Neural progenitor cell (in vitro differentiated cells): ENCODE results near the gene PTCH1. TPM values are rescaled to one million over a fixed set of nuclear protein-coding genes. Genes with fewer than 3 reads are reported as not detected.

Source experiments
- DNase-seq: peaks from one replicate; pipeline ENCODE4 v3.0.0-alpha.2; 2016; ENCODE audit warnings: low spot score
- H2AFZ ChIP-seq: fragments of 200-600 bp; sonication (generic); replicated peaks from 2 replicates; pipeline ENCODE4 v1.6.1; 2016; ENCODE audit warnings: antibody characterized with exemption
- H3F3A ChIP-seq: fragments of 200-600 bp; sonication (generic); 2 replicates; pipeline ENCODE4 v1.6.1; 2016; ENCODE audit warnings: antibody characterized with exemption, low read depth
- H3K27ac ChIP-seq: fragments of 200-600 bp; sonication (generic); 2 replicates; pipeline ENCODE4 v1.5.1; 2016; ENCODE audit warnings: mild to moderate bottlenecking
- H3K27me3 ChIP-seq: fragments of 200-600 bp; sonication (generic); 2 replicates; pipeline ENCODE4 v1.6.1; 2016; ENCODE audit warnings: mild to moderate bottlenecking, moderate library complexity
- H3K36me3 ChIP-seq: fragments of 200-600 bp; sonication (generic); 2 replicates; pipeline ENCODE4 v1.5.1; 2016
- H3K4me1 ChIP-seq: fragments of 200-600 bp; sonication (generic); 2 replicates; pipeline ENCODE4 v1.6.1; 2016; ENCODE audit warnings: mixed run types
- H3K4me2 ChIP-seq: fragments of 200-600 bp; sonication (generic); 2 replicates; pipeline ENCODE4 v1.6.1; 2016
- H3K4me3 ChIP-seq: fragments of 200-600 bp; sonication (generic); 2 replicates; pipeline ENCODE4 v1.5.1; 2016
- H3K79me2 ChIP-seq: fragments of 200-600 bp; sonication (generic); 2 replicates; pipeline ENCODE4 v1.6.1; 2016; ENCODE audit warnings: low read depth
- H3K9ac ChIP-seq: fragments of 200-600 bp; sonication (generic); 2 replicates; pipeline ENCODE4 v1.6.1; 2016
- H3K9me3 ChIP-seq: fragments of 200-600 bp; sonication (generic); 2 replicates; pipeline ENCODE4 v1.5.1; 2016; ENCODE audit warnings: low read depth
- H4K20me1 ChIP-seq: fragments of 200-600 bp; sonication (generic); 2 replicates; pipeline ENCODE4 v1.6.1; 2016; ENCODE audit warnings: low read depth
- H3K27ac Mint-ChIP-seq: 3 replicates; pipeline ENCODE4 v1.8.0; 2021; ENCODE audit warnings: mixed read lengths
- H3K27me3 Mint-ChIP-seq: 2 replicates; pipeline ENCODE4 v1.8.0; 2022; ENCODE audit warnings: low read depth, mild to moderate bottlenecking, inconsistent platforms, moderate library complexity, mixed read lengths; ENCODE audit not compliant: insufficient read depth
- H3K36me3 Mint-ChIP-seq: 3 replicates; pipeline ENCODE4 v1.8.0; 2021; ENCODE audit warnings: mixed read lengths
- H3K4me1 Mint-ChIP-seq: 3 replicates; pipeline ENCODE4 v1.8.0; 2021; ENCODE audit warnings: mixed read lengths
- H3K4me3 Mint-ChIP-seq: 3 replicates; pipeline ENCODE4 v1.8.0; 2021; ENCODE audit warnings: mild to moderate bottlenecking, moderate library complexity, mixed read lengths
- H3K9me3 Mint-ChIP-seq: 3 replicates; pipeline ENCODE4 v1.8.0; 2020; ENCODE audit warnings: mixed read lengths
- EZH2 ChIP-seq: fragments of 200-600 bp; sonication (generic); IDR thresholded peaks from 2 replicates; pipeline ENCODE4 v1.6.1; 2017; ENCODE audit warnings: antibody characterized with exemption, mild to moderate bottlenecking, moderate library complexity
- EZH2phosphoT487 ChIP-seq: fragments of 200-600 bp; sonication (generic); IDR thresholded peaks from 2 replicates; pipeline ENCODE4 v1.6.1; 2017; ENCODE audit warnings: antibody characterized with exemption
- total RNA-seq: library from RNA; depleted of rRNA; stranded (reverse); fragments of >200 nt; gene quantifications from 2 replicates; pipeline ENCODE4 v1.2.3, GENCODE V29; 2015; ENCODE audit warnings: low replicate concordance
- TF ChIP-seq, protein P1 (sequence below): fragments of 200-600 bp; sonication (generic); IDR thresholded peaks from 2 replicates; pipeline ENCODE4 v1.5.1; 2017; ENCODE audit warnings: antibody characterized with exemption, mild to moderate bottlenecking

The PTCH1 gene
- total RNA-seq, 1 donor from 2014 or later, result 23.0 TPM

DNA sequence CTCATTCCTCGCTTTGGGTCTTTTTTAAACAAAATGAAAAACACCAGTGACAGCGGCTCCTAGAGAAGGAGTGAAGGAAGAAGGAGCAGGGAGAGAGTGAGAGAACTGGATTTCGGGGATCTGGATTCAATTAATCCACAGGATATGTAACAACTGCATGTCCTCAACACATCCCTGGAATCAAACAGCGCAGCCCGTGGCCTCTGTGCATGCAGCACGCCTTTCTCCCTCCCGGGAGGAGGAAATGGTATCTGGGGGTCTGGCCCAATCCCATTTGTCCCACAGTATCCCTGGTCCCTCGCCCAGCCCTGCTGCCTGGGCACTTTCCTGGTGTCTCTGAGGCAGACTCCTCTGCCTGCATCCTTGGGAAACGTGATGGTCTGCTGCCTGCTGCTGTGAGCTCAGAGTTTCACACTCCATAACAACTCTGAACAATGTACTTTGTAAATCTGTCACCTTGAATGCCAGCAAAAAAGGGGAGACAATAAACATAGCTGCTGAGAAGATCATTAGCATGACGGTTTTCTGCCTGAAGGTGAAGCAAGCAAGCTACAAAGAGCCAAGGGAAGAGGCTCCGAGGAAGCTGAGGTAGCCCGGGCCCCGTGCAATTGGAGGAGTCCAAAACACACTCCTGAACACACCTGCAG lies 56.1 kb downstream of the PTCH1 start:
- Histone ChIP-seq H3K9ac (no peak overlapping the region), H3K9me3 (no peaks in the 10 kb centered on the region), H4K20me1 (peaks cover 44% of the 10 kb centered on the region), H3K79me2 (no peaks in the 10 kb centered on the region), H3K27ac (no peak overlapping the region), H3K27me3 (no peaks in the 10 kb centered on the region), H3K4me3 (no peak overlapping the region), H3F3A (peaks cover 15% of the 10 kb centered on the region), H3K36me3 (peaks cover 4% of the 10 kb centered on the region), H3K4me1 (peaks cover 25% of the 10 kb centered on the region), H2AFZ (no peak overlapping the region), H3K4me2 (no peak overlapping the region)
- DNase-seq, result no peak
- Mint-ChIP-seq H3K9me3 (no peaks in the 10 kb centered on the region), H3K27me3 (no peaks in the 10 kb centered on the region), H3K4me1 (peaks cover 52% of the 10 kb centered on the region), H3K4me3 (peak overlapping the region; percentile 64), H3K27ac (peak overlapping the region; percentile 74), H3K36me3 (peaks cover 52% of the 10 kb centered on the region)
- TF ChIP-seq, protein P1, sequence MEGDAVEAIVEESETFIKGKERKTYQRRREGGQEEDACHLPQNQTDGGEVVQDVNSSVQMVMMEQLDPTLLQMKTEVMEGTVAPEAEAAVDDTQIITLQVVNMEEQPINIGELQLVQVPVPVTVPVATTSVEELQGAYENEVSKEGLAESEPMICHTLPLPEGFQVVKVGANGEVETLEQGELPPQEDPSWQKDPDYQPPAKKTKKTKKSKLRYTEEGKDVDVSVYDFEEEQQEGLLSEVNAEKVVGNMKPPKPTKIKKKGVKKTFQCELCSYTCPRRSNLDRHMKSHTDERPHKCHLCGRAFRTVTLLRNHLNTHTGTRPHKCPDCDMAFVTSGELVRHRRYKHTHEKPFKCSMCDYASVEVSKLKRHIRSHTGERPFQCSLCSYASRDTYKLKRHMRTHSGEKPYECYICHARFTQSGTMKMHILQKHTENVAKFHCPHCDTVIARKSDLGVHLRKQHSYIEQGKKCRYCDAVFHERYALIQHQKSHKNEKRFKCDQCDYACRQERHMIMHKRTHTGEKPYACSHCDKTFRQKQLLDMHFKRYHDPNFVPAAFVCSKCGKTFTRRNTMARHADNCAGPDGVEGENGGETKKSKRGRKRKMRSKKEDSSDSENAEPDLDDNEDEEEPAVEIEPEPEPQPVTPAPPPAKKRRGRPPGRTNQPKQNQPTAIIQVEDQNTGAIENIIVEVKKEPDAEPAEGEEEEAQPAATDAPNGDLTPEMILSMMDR, result no peak
- TF ChIP-seq EZH2 (no peak), EZH2phosphoT487 (no peak)

DNA sequence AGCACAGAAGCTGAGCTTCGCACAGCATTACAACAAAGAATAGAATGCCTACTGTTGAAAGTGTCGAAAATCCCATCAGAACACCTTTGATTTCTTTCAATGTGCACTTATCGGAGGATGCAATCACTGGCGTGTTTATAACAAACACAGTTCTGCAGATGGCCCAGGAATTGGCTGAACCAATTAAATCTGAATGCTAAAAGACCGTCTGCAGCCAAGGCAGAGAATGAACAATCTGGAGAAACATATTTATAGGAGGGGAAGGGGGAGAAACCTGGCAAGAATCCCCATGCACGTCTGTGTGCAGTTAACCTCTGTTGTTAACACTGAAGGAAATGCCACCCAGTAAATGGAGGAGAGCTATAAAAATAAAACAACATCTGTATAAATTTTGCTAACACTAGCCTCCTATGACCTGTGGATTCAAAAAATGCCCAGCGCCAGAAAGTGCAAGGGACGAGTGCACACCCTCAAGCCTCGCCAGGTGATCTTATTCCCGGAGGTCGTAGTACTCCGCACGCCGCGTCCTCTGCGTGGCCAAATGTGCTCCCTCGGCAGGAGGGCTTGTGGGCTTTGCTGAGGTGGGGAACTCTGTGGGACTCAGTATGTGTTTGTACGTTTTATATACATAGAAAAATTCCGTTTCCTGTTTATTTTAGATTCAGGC lies 56.8 kb downstream of the PTCH1 start:
- H3K79me2 ChIP-seq, result no peaks in the 10 kb centered on the region
- no peaks in the 10 kb centered on the region for H3K9me3 ChIP-seq
- TF ChIP-seq EZH2phosphoT487, result no peak
- no peak for TF ChIP-seq EZH2
- TF ChIP-seq, protein P1, result no peak
- H3K27me3 ChIP-seq, result no peaks in the 10 kb centered on the region
- no peak overlapping the region for H3K9ac ChIP-seq
- peaks cover 25% of the 10 kb centered on the region for H3K4me1 ChIP-seq
- H3K36me3 ChIP-seq, result peaks cover 4% of the 10 kb centered on the region
- peaks cover 38% of the 10 kb centered on the region for H4K20me1 ChIP-seq
- H3K9me3 Mint-ChIP-seq, result no peaks in the 10 kb centered on the region
- no peaks in the 10 kb centered on the region for H3K27me3 Mint-ChIP-seq
- H3K4me3 Mint-ChIP-seq, result no peak overlapping the region
- H3F3A ChIP-seq, result peaks cover 15% of the 10 kb centered on the region
- H3K4me2 ChIP-seq, result no peak overlapping the region
- H3K36me3 Mint-ChIP-seq, result peaks cover 52% of the 10 kb centered on the region
- no peak overlapping the region for H3K27ac Mint-ChIP-seq
- no peak overlapping the region for H2AFZ ChIP-seq
- no peak for DNase-seq
- no peak overlapping the region for H3K27ac ChIP-seq
- H3K4me1 Mint-ChIP-seq, result peaks cover 52% of the 10 kb centered on the region
- H3K4me3 ChIP-seq, result no peak overlapping the region

DNA sequence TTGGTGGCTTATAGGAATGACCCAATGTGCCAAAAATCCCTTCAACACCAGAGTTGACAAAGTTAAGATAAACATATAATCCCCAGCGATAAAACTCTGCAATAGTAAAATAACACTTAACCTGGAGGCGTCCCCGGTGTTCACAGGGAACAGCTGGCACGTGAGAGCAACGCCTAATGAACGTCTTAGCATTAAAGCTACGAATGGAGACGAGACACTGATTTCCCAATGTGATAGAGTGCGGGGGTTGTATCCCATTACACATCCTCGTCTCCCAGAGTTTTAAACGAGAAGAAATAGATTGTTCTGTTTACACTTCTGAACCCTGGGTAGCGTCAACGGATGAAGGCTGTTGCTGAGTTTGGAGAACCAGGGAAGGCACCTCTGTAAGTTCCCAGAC lies 57.6 kb downstream of the PTCH1 start:
- Histone ChIP-seq H3K4me3 (no peak overlapping the region), H3K4me2 (no peak overlapping the region), H3K27me3 (no peaks in the 10 kb centered on the region), H3K4me1 (peaks cover 23% of the 10 kb centered on the region), H4K20me1 (peaks cover 31% of the 10 kb centered on the region), H3K9ac (no peak overlapping the region), H3F3A (peaks cover 15% of the 10 kb centered on the region), H3K9me3 (no peaks in the 10 kb centered on the region), H3K27ac (no peak overlapping the region), H3K36me3 (peaks cover 4% of the 10 kb centered on the region), H2AFZ (no peak overlapping the region), H3K79me2 (no peaks in the 10 kb centered on the region)
- no peaks in the 10 kb centered on the region for H3K27me3 Mint-ChIP-seq
- H3K36me3 Mint-ChIP-seq, result peaks cover 58% of the 10 kb centered on the region
- H3K27ac Mint-ChIP-seq, result no peak overlapping the region
- peaks cover 48% of the 10 kb centered on the region for H3K4me1 Mint-ChIP-seq
- no peak for DNase-seq
- TF ChIP-seq EZH2 (no peak), EZH2phosphoT487 (no peak)
- TF ChIP-seq, protein P1, result no peak
- H3K9me3 Mint-ChIP-seq, result no peaks in the 10 kb centered on the region
- no peak overlapping the region for H3K4me3 Mint-ChIP-seq
